ENCODE data around the gene TKFC.
"Not testable (repeated sequence)": the region's sequence is repeated elsewhere in the genome, so short reads cannot be mapped to it uniquely, and the experiment has no call there.

TKFC gene

DNA sequence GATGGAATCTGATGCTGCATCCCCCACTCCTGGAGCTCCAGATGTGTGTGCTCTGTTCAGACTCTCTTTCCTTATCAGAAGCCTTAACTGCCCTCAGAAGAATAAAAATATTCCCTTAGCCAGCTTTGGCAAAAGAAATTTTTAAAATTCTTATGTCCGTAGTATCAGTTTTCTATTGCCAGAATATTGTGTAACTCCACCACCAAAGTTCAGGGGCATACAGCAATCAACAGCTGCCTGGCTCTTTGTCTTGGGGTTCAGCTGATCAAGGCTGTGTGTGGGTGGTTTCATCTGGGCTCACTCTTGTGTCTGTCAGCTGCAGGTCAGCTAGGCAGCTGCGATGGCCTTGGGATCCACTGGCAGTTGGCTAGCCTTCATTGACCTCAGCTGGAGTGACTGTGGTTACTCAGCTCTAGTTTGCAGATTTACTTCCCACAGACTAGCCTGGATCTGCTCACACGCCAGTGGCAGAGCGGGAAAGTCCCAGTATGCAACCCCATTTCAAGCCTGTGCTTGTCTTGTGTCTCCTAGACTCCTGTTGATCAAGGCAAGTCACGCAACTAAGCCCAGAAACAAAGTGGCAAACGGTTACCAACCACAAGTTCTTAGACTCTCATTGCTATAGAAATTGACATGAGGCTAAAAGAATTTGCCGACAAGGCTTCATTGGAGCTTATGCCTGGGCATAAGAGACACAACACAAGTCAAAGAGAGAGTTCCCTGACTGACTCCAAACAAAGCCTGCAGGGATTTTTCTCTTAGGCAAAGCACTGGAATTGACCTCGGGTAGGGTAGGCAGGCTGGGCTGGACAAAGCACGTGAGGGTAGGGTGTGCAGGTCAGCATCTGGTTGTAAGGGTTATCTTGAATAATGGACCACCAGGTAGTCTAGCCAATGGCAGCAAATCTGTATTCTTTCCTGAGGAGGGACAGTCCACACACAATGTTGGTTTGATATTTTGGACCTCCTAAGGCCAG is 36.6 kb downstream of the TKFC start:
- no peak for DNase-seq (ENCODE audit: low spot score)

DNA sequence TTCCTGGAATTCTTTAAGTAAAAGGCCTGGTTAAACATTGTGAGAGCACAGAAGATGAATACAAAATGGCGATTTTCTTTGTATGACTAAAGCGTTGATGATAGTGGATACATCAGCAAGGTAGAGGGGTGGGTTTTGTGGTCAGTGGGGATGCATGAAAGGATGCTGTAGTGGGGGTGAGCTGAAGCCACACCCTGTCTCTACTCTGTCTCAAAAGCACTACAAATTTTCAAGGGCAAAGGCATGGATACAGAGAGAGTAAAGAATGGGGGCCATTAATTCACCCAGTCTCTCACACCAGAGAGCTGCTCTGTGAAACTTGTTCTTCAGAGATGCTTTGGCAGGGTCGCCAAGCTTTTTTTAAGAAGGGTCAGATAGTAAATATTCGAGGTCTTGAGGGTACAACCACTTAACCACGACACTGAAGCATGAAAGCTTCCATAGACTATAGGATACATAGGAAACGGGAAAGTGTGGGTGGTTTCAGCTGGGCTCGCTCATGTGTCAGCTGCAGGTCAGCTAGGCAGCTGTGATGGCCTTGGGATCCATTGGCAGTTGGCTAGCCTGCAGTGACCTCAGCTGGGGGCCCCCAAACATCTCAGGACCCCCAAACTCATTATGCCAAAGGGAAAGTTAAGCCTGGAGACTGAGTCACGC is 37.4 kb downstream of the TKFC start:
- DNase-seq (ENCODE audit: low spot score) = no peak

DNA sequence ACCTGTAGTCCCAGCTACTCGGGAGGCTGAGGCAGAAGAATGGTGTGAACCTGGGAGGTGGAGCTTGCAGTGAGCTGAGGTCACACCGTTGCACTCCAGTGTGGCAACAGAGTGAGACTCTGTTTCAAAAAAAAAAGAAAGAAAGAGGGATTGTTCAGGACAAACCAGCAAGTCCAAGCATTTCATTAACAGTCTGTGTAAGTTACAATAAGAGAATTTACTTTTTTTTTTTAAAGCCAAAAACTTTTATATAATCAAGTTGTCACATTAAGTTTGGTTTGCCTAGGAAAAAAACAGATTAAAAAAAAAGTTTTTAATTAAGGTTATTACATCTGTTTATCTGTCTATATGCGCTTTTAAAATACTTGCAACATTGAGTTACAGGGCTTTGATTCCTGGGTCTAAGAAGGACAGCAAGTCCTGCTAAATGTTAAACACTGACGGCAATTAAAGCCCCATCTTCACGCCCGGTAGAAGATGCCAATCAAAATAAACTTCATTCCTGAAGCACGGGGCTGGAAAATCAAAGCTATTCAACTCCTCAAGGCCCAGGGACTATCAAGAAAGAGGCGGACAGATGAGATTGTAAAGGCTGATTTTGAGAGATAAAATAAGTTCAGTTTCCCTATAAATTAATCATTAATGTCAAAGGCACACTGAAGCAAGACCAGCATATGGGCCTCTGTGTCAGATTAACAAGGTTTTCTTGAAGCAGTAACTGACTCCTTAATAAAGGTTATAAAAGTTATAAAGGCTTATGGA is 39.8 kb downstream of the TKFC start:
- no peak for DNase-seq (ENCODE audit: low spot score)

DNA sequence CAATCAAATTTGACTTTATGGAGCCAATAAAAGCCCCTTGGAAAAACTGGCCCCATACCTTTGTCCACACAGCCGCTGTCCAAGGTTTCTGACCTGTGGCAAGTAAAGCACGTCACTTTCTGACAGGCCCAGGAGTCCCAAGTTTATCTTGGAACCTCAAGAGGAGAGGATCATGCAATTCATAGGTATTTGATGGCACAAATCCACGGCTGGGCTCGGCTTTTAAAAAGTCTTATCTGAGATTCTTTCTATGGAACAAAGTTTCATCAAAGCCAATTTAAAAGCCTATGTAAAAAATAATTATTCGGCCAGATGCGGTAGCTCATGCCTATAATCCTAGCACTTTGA is 42.7 kb downstream of the TKFC start:
- no peak for DNase-seq (ENCODE audit: low spot score)

DNA sequence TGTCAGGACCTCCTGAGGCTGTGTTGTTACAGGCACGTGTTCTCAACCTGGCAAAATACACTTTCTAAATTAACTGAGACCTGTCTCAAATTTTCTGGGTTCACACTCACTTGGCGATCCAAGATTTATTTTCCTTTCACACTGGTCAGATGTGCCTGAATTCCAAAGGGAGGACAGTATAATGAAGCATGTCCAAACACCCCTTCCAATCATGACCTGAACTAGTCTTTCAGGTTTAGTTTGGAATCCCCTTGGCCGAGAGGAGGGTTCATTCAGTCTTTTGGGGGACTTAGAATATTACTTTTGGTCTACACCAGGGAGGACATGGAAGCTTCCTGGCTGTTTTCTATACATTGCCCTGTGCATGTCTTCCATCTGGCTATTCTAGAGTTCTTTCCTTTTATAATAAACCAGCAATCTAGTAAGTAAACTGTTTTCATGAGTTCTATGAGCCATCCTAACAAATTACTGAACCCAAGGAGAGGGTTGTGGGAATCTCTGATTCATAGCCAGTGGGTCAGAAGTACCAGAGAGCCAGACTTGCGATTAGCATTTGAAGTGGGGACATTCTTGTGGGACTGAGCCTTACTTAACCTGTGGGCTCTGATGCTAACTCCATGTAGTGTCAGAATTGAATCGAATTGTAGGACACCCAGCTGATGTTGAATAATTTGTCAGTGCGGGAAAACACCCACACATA is 44.6 kb downstream of the TKFC start:
- DNase-seq (ENCODE audit: low spot score) = no peak

DNA sequence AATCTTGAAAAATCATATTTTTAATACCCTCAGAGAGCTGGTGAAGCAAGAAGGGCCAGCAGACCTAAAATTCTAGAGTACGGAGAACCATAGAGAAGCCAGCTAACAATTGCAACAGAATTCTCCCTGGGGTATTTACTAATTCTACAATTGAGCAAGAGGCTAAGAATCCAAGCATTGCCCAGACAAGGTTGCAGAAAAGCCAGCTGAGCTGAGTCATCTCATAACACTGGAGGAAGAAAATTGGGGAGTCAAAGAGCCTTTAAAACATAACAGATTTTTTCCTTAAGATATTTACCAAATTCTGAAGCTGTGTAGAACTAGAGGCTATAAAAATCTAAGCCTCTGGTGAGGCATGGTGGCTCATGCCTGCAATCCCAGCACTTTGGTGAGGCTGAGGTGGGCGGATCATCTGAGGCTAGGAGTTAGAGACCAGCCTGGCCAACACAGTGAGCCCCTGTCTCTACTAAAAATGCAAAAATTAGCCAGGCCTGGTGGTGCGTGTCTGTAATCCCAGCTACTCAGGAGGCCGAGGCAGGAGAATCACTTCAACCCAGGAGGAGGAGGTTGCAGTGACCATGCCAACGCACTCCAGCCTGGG is 45.8 kb downstream of the TKFC start:
- no peak for DNase-seq (ENCODE audit: low spot score)

DNA sequence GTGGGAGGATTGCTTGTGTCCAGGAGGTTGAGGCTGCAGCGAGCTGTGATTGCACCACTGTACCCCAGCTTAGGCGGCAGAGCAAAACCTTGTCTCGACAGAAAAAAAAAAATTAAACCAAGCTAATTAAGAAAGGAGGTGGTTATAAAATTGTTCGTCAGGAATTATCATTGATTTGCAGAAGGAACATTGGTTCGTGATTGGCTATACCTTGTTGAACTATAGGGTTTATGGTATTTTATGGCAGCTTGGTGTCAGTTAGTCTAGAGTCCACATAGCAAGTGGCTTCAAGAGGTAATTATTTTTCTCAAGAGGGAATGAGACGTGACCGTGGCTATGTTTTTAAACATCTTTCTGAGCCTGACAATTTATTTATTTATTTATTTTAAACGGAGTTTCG is 47.9 kb downstream of the TKFC start:
- DNase-seq (ENCODE audit: low spot score) = no peak

DNA sequence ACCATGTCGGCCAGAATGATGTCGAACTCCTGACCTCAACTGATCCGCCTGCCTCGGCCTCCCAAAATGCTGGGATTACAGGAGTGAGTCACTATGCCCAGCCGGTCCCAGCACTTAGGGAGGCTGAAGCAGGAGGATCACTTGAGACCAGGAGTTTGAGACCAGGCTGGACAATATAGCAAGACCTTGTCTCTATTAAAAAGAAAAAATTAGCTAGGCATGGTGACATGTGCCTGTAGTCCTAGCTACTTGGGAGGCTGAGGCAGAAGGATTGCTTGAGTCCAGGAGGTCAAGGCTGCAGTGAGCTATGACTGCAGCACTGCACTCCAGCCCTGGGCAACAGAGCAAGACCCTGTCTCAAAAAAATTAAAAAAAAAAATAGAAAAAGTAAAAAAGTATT is 50.8 kb downstream of the TKFC start:
- not testable (repeated sequence) for DNase-seq (ENCODE audit: low spot score)

DNA sequence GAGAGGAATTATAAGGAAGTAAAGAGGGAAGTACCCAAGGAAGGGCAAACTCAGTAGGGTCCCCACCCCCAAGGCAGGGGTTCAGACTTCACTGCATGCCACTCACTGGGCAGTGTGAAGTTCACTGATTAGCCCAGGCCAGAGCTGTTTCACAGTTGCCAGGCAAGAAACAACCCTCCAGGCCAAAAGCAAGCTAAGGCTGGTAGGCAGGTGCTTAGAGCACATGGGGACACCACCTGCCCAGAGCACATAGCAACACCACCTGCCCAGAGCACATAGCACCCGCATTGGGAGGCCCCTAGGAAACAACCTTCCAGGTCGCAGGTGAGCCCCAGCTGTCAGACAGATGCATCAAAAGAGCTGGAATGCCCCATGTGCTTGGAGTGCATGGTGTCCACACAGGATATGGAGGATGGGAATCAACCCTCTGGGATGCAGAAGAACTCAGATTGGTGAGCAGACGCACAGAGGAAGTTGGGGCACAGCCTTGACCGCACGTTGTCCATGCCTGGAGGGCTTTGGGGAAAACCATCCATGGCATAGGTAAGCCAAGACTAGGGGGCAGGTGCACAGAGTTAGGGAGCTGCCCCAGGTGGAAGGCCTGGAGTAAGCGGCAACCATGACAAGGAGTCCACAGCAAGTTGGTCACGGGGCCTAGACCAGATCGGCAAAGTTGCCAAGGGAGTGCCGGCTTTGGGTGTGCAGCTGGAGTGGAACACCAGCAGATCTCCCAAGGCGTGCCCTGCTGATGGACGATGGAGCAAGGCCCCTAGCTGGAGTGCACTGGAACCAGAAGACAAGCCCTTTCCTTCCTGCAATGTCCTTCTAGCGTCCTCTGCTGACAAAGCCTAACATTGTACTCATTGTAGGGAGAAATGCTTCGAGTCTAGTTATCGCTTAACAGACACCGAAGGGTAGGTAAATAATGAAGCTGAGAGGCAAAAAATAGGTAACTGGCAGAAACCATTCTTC is 51.5 kb downstream of the TKFC start:
- DNase-seq (ENCODE audit: low spot score) = no peak

DNA sequence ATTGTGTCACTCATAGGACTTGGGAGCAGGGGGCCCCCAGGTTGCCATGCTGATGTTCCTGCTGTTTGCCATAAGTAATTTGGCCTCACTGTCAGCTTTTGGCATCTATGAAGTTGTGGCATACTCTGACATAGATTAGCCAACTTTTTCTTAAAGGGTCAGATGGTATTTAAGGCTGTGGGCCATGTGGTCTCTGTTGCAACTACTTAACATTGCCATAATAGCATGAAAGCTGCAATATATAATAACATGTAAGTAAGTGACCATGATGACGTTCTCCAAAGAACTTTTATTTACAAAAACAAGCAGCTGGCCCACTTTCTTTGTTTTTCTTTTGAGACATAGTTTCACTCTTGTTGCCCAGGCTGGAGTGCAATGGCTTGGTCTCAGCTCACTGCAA is 57.1 kb downstream of the TKFC start:
- no peak for DNase-seq (ENCODE audit: low spot score)

DNA sequence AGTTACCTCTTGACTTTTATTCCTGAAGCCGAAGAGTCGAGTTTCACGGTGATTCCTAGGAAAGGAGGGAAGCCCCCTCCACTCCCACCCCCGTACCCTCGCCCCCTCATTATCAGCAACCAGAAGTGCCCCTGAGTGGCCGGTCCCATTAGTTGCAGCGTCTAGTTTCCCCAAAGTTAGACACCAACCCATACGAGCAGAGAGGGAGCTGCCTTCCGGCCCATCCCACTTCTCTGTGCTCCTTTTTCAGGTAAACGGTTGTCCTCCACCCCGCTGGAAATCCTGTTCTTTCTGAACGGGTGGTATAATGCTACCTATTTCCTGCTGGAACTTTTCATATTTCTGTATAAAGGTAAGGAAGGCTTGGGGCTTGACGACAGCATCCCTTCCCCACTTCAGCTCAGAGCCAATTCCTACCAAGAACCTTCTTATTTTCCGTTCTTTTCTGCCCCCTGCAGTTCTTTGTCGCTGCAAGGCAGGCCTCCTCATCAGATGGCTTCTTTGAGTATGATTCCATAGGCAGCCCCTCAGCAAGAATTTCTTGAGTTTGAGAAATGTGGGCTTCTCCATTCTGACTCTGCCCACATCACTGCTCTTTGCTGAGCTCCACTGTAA is 60.1 kb downstream of the TKFC start:
- no peak for DNase-seq (ENCODE audit: low spot score)

Measured in LoVo (cell line).